ENCODE measurements around the gene MEF2A.
"Not testable (repeated sequence)": the region's sequence is repeated elsewhere in the genome, so short reads cannot be mapped to it uniquely, and the experiment has no call there.

GRCh38 chr15:99519366-99519765 lies 46.4 kb upstream of the MEF2A start:
- not testable (repeated sequence) for TF ChIP-seq POLR2A (IDR thresholded peaks at IDR 0.05; ENCODE audit: low read length); GATA1 (IDR thresholded peaks at IDR 0.05; ENCODE audit: low read depth, low read length)

Measured in erythroblast (primary cell).